Activated CD4-positive, alpha-beta memory T cell treated with anti-CD3 and anti-CD28 coated beads, Interleukin-2, amount 10 ng/mL, durations not matched to agents 7 days and 5 days (primary cell): ENCODE measurements around the gene ZNF486. TPM values are rescaled to one million over a fixed set of nuclear protein-coding genes. Genes with fewer than 3 reads are reported as not detected.
A peak's percentile ranks its signal among the peaks of the same experiment; 100 is the strongest.
"Not testable (repeated sequence)": the region's sequence is repeated elsewhere in the genome, so short reads cannot be mapped to it uniquely, and the experiment has no call there.

Source experiments
- CTCF ChIA-PET: fragments of 350-600 bp; sonication (Branson Sonifier 250); formaldehyde crosslinking; loops from one replicate; lab custom pipeline; 2021; ENCODE audit warnings: antibody characterized with exemption, inconsistent platforms; lab: Charles Lee
- POLR2A ChIA-PET: fragments of 350-600 bp; sonication (Branson Sonifier 250); formaldehyde crosslinking; loops from one replicate; lab custom pipeline; 2021; ENCODE audit warnings: antibody characterized with exemption; lab: Charles Lee
- DNase-seq: peaks from one replicate; pipeline ENCODE4 v3.0.0-alpha.2; 2020
- H3K27ac Mint-ChIP-seq: one replicate; pipeline ENCODE4 v1.8.0; 2021; ENCODE audit warnings: mild to moderate bottlenecking, mixed read lengths
- H3K27me3 Mint-ChIP-seq: one replicate; pipeline ENCODE4 v1.8.0; 2021; ENCODE audit warnings: mixed read lengths
- H3K36me3 Mint-ChIP-seq: one replicate; pipeline ENCODE4 v1.8.0; 2021; ENCODE audit warnings: low read depth, mixed read lengths
- H3K4me1 Mint-ChIP-seq: one replicate; pipeline ENCODE4 v1.8.0; 2021; ENCODE audit warnings: mixed read lengths
- H3K4me3 Mint-ChIP-seq: one replicate; pipeline ENCODE4 v1.8.0; 2021; ENCODE audit warnings: mild to moderate bottlenecking, mixed read lengths
- H3K9me3 Mint-ChIP-seq: one replicate; pipeline ENCODE4 v1.8.0; 2021; ENCODE audit warnings: mixed read lengths
- total RNA-seq, 2 experiments: library from RNA; stranded (reverse); gene quantifications; one replicate each; pipeline ENCODE4 v1.2.3, GENCODE V29; 2021

The ZNF486 gene
- total RNA-seq = 1 to 10 TPM; 7.3 to 8.7 TPM

GRCh38 chr19:20167020-20167644, at the start of gene ZNF486:
Gene ZNF486, plus strand, starts transcription at chr19:20167214. Its CDS starts 117 bp downstream, at chr19:20167331.
- peak; percentile 92 for DNase-seq
- CTCF ChIA-PET = interaction anchor here (0.6 to 0.8 kb wide), 2 partner anchors 399 to 411 kb away, joined by 3 read pairs; partner anchors contain the start of gene ZNF737
- peak within 1 kb of the TSS; percentile 87 for H3K27ac Mint-ChIP-seq
- peaks cover 59% of the 10 kb centered on the region for H3K9me3 Mint-ChIP-seq
- no peaks in the 10 kb centered on the region for H3K27me3 Mint-ChIP-seq
- H3K36me3 Mint-ChIP-seq = peaks cover 57% of the 10 kb centered on the region
- H3K4me1 Mint-ChIP-seq = peaks cover 20% of the 10 kb centered on the region
- peak within 1 kb of the TSS; percentile 95 for H3K4me3 Mint-ChIP-seq
- POLR2A ChIA-PET = interaction anchor here (0.9 to 3.4 kb wide), 25 partner anchors 25 to 1339 kb away, joined by 3 to 32 read pairs (median 5); partner anchors contain the start of genes ZNF101, ZNF253, ZNF429 and ZNF430

DNA sequence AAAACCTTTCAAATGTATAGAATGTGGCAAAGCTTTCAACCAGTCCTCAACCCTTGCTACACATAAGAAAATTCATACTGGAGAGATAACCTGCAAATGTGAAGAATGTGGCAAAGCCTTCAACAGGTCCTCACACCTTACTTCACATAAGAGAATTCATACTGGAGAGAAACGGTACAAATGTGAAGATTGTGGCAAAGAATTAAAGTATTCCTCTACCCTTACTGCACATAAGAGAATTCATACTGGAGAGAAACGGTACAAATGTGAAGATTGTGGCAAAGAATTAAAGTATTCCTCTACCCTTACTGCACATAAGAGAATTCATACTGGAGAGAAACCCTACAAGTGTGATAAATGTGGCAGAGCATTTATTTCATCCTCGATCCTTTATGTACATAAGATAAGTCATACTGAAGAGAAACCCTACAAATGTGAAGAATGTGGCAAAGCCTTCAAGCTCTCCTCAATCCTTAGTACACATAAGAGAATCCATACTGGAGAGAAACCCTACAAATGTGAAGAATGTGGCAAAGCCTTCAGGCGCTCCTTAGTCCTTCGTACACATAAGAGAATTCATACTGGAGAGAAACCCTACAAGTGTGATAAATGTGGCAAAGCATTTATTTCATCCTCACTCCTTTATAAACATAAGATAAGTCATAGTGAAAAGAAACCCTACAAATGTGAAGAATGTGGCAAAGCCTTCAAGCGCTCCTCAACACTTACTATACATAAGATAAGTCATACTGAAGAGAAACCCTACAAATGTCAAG, 48.8 kb upstream of the ZNF486 start:
- H3K4me3 Mint-ChIP-seq, H3K4me1 Mint-ChIP-seq, CTCF ChIA-PET, DNase-seq, H3K27ac Mint-ChIP-seq, POLR2A ChIA-PET, H3K27me3 Mint-ChIP-seq: not testable (repeated sequence)
- peaks cover 46% of the 10 kb centered on the region for H3K9me3 Mint-ChIP-seq
- H3K36me3 Mint-ChIP-seq = peaks cover 57% of the 10 kb centered on the region

DNA sequence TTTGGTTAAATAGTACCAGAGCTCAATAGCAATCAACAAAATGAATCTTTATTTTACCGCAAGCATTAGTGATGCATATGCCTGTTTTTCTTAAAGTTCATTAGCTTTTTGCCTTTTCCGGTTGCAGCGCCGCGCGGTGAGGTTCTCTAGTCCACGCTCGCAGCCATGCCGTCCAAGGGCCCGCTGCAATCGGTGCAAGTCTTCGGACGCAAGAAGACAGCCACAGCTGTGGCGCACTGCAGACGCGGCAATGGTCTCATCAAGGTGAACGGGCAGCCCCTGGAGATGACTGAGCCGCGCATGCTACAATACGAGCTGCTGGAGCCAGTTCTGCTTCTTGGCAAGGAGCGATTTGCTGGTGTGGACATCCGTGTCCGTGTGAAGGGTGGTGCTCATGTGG, 42.1 kb upstream of the ZNF486 start:
- H3K36me3 Mint-ChIP-seq = peaks cover 45% of the 10 kb centered on the region
- CTCF ChIA-PET = interaction anchor here (0.7 kb wide), 1 partner anchor 519 kb away, joined by 3 read pairs; no protein-coding TSS in a partner anchor
- no peak overlapping the region for H3K4me3 Mint-ChIP-seq
- no peak overlapping the region for H3K27ac Mint-ChIP-seq
- peaks cover 43% of the 10 kb centered on the region for H3K9me3 Mint-ChIP-seq
- H3K27me3 Mint-ChIP-seq = no peaks in the 10 kb centered on the region
- no peak for DNase-seq
- POLR2A ChIA-PET = no interaction called here
- no peaks in the 10 kb centered on the region for H3K4me1 Mint-ChIP-seq

GRCh38 chr19:20132933-20133332, 34.1 kb upstream of the ZNF486 start:
- H3K9me3 Mint-ChIP-seq = peaks cover 37% of the 10 kb centered on the region
- H3K4me1 Mint-ChIP-seq, CTCF ChIA-PET, H3K27me3 Mint-ChIP-seq, H3K36me3 Mint-ChIP-seq, POLR2A ChIA-PET, H3K27ac Mint-ChIP-seq, H3K4me3 Mint-ChIP-seq, DNase-seq: not testable (repeated sequence)

DNA sequence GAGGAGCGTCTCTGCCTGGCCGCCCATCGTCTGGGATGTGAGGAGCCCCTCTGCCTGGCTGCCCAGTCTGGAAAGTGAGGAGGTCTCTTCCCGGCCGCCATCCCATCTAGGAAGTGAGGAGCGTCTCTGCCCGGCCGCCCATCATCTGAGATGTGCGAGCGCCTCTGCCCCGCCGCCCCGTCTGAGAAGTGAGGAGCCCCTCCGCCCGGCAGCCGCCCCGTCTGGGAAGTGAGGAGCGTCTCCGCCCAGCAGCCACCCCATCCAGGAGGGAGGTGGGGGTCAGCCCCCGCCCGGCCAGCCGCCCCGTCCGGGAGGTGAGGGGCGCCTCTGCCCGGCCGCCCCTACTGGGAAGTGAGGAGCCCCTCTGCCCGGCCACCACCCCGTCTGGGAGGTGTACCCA, 29.3 kb upstream of the ZNF486 start:
- POLR2A ChIA-PET, H3K4me3 Mint-ChIP-seq, DNase-seq, H3K4me1 Mint-ChIP-seq, CTCF ChIA-PET, H3K27me3 Mint-ChIP-seq, H3K27ac Mint-ChIP-seq, H3K36me3 Mint-ChIP-seq: not testable (repeated sequence)
- H3K9me3 Mint-ChIP-seq = peaks cover 32% of the 10 kb centered on the region

- Mint-ChIP-seq H3K27me3 (no peaks in the 10 kb centered on the region), H3K27ac (no peak overlapping the region), H3K36me3 (peaks cover 3% of the 10 kb centered on the region), H3K9me3 (peaks cover 12% of the 10 kb centered on the region), H3K4me1 (no peaks in the 10 kb centered on the region), H3K4me3 (no peak overlapping the region)
- POLR2A ChIA-PET = no interaction called here
- no peak for DNase-seq
- CTCF ChIA-PET = no interaction called here
Observed at GRCh38 chr19:20151617-20152145, 15.3 kb upstream of the ZNF486 start.

GRCh38 chr19:20152506-20152905, 14.5 kb upstream of the ZNF486 start:
- H3K9me3 Mint-ChIP-seq = peaks cover 15% of the 10 kb centered on the region
- H3K4me1 Mint-ChIP-seq, POLR2A ChIA-PET, H3K4me3 Mint-ChIP-seq, DNase-seq, H3K36me3 Mint-ChIP-seq, H3K27me3 Mint-ChIP-seq, CTCF ChIA-PET, H3K27ac Mint-ChIP-seq: not testable (repeated sequence)

DNA sequence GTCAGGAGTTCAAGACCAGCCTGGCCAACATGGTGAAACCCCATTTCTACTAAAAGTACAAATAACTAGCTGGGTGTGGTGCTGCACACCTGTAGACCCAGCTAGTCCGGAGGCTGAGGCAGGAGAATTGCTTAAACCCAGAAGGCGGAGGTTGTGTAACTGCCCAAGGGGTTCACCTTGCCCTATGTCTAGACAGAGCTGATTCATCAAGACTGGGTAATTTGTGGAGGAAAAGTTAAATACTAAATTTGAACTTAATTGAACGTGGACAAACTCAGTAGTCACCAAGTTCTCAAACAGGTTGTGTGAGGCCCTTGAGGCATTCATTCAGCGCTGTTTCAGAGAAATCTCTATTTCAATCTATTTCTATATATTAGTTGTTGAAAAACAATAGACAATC, 13.7 kb upstream of the ZNF486 start:
- H3K27me3 Mint-ChIP-seq = no peaks in the 10 kb centered on the region

DNA sequence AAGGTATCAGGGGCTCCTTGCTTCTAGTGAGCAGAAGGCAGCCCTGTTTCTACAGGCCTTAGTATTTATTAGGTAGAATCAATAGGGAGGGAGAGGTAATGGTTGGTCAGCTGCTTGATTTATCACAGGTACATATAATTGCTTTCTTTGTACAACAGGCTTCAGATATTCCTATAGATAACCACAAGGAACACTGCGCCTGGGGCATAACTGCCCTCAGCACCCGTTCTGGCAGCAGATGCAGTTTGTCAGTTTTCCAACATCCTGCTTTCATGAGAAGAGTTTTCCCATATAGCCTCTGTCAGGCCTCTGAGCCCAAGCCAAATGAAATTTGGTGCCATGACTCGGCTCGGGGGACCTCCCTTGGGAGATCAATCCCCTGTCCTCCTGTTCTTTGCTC, 12.4 kb upstream of the ZNF486 start:
- POLR2A ChIA-PET = no interaction called here
- CTCF ChIA-PET = no interaction called here
- Mint-ChIP-seq H3K4me3 (no peak overlapping the region), H3K27me3 (no peaks in the 10 kb centered on the region), H3K36me3 (peaks cover 3% of the 10 kb centered on the region), H3K9me3 (peaks cover 29% of the 10 kb centered on the region), H3K4me1 (no peaks in the 10 kb centered on the region), H3K27ac (no peak overlapping the region)
- DNase-seq = no peak

More for the DNA sequence above, 13.7 kb upstream of the ZNF486 start:
- no peaks in the 10 kb centered on the region for H3K4me1 Mint-ChIP-seq
- DNase-seq = no peak
- ChIA-PET CTCF (no interaction called here), POLR2A (no interaction called here)
- H3K4me3 Mint-ChIP-seq = no peak overlapping the region
- H3K36me3 Mint-ChIP-seq = peaks cover 3% of the 10 kb centered on the region
- peaks cover 16% of the 10 kb centered on the region for H3K9me3 Mint-ChIP-seq
- H3K27ac Mint-ChIP-seq = no peak overlapping the region

- CTCF ChIA-PET = no interaction called here
- Mint-ChIP-seq H3K9me3 (peaks cover 61% of the 10 kb centered on the region), H3K27me3 (no peaks in the 10 kb centered on the region), H3K36me3 (peaks cover 21% of the 10 kb centered on the region), H3K4me3 (no peak overlapping the region), H3K4me1 (peaks cover 17% of the 10 kb centered on the region), H3K27ac (no peak overlapping the region)
- POLR2A ChIA-PET = no interaction called here
- DNase-seq = no peak
Observed at GRCh38 chr19:20162821-20163220, 4.2 kb upstream of the ZNF486 start.

GRCh38 chr19:20164456-20164855, 2.6 kb upstream of the ZNF486 start:
- Mint-ChIP-seq H3K36me3 (peaks cover 35% of the 10 kb centered on the region), H3K4me1 (peaks cover 18% of the 10 kb centered on the region), H3K4me3 (no peak overlapping the region), H3K27ac (no peak overlapping the region), H3K27me3 (no peaks in the 10 kb centered on the region), H3K9me3 (peaks cover 55% of the 10 kb centered on the region)
- CTCF ChIA-PET = no interaction called here
- DNase-seq = no peak
- POLR2A ChIA-PET = no interaction called here

DNA sequence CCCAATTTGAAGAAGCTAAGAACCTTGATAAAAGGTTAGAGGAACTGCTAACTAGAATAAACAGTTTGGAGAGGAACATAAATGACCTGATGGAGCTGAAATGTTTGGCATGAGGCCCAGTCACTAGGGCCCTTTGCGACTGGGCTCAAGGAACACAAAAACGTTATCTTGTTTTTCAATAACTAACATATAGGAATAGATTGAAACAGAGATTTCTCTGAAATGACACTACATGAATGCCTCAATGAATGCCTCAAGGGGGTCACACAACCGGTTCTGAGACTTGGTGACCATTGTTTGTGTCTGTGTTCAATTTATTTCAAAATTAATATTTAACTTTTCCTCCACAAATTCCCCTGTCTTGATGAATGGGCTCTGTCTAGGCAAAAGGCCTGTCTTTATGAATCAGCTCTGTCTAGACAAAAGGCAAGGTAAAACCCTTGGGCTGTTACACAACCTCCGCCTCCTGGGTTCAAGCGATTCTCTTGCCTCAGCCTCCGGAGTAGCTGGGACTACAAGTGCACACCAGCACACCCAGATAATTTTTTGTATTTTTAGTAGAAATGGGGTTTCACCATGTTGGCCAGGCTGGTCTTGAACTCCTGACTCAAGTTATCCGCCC, 932 bp upstream of the ZNF486 start:
- Mint-ChIP-seq H3K27me3 (no peaks in the 10 kb centered on the region), H3K27ac (no peak overlapping the region), H3K4me1 (peaks cover 20% of the 10 kb centered on the region), H3K36me3 (peaks cover 47% of the 10 kb centered on the region), H3K4me3 (no peak overlapping the region), H3K9me3 (peaks cover 57% of the 10 kb centered on the region)
- ChIA-PET POLR2A (interaction anchor here (0.9 to 3.4 kb wide), 14 partner anchors 26 to 1340 kb away, joined by 3 to 32 read pairs (median 8); partner anchors contain the start of genes ZNF253, ZNF429, ZNF506 and ZNF682), CTCF (interaction anchor here (0.6 to 0.8 kb wide), 3 partner anchors 400 to 495 kb away, joined by 3 read pairs; partner anchors contain the start of gene ZNF737)
- DNase-seq = no peak
